NCI-H187 (cell line): ENCODE results near the gene POLD3.
A peak's percentile ranks its signal among the peaks of the same experiment; 100 is the strongest.
"Not testable (repeated sequence)": the region's sequence is repeated elsewhere in the genome, so short reads cannot be mapped to it uniquely, and the experiment has no call there.

Experiments
- DNase-seq, 2 experiments: peaks; one replicate each; lab custom pipeline; 2025; lab: John Stamatoyannopoulos, UW

POLD3 gene

DNA sequence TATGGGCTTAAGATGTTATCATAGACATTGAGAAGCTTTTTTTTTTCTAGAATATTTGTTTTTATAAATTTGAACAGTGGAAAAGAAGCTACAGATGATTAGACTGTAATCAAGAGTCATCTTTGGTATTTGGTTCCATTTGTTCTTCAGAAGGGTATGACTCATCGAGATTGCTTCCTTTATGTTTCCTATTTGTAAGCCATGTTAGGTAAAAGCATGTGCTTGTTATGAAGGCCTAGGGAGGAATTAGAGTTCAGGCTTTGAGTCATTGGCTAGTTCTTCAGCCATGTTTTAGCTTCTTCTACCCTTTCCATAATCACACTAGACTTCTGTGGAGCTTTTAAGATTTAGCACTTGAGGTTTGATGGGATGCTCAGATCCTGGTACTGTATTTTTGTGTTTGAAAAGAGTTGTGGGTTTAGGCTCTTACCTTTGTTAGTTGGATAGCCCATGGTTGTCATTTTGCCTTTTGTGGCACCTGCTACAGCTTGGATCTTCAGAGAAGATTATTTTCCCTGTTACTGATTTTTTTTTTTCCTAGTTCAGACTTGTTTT, 44.3 kb downstream of the POLD3 start:
- no peak for DNase-seq

DNA sequence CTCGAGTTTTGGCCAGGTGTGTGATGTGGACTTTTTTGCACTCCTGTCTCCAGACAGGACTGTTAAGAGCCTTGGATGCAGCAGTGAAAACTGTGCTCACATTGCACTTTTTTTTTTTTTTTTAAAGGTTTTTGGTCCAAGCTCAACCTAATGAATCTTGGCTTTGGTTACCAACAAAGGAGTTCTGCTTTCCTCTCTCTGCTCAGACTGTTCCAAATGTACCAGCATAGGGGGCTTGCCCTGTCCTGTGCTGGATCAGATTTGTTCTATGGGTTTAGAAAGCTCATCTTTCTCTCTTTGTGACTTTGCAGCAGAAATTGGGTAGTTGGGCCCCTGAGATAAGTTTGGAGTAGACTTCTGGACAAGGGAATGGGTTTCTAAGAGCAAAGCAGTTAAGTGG, 45.3 kb downstream of the POLD3 start:
- DNase-seq = no peak

DNA sequence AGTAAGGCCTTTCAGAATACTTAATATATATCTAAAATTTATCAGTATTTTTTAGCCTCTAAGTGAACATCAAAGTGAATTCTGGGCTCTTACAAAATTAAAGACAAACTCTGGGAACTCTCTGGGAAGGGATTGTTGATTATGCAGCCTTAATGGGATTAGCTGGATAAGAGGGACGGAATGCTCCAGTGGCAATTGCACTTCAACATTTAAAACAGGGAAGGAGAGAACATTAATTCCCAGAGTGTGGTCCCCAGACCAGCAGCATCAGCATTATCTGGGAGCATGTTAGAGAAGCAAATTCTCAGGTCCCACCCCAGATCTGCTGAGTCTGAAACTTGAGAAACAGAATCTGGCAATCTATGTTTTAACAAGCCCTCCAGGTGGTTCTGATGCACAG, 46.5 kb downstream of the POLD3 start:
- no peak for DNase-seq

DNA sequence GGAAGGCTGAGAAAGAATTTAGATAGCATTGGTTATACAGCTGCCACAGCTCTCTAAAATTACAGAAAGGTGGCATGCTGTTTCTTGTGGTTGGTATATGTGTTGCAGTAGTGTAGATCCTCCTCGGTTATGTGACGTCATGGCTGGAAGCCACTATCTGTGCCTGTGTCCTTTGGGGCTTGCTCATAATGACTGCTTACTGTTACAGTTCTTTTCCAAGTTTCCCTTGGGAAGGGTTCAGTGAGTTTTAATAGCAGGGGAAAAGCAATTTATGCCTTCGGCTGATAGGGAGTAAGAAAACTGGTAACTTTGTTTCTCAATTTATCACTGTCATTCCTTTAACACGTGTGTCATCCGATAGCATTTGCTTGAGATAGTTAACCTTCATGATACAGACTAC, 47.2 kb downstream of the POLD3 start:
- DNase-seq = no peak

DNA sequence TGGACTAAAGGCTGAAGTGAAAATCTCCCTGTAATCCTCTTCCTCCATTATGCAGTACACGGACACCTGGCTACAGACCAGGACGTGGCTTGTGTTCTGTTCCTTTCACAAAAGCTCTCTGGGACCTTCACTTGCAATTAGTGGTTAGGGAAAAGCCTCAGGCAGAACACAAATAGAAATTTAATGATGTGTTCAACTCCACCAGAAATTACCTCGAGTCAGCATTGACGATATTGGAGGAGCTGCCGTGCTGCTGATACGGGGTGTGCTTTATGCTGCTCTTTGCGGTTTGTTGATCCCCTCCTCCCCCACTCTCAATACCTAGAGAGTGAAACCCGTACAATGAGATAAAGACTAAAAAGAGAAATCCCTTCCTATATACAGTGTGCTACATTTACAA, 48.9 kb downstream of the POLD3 start:
- peak; percentile 48 to 54 for DNase-seq

DNA sequence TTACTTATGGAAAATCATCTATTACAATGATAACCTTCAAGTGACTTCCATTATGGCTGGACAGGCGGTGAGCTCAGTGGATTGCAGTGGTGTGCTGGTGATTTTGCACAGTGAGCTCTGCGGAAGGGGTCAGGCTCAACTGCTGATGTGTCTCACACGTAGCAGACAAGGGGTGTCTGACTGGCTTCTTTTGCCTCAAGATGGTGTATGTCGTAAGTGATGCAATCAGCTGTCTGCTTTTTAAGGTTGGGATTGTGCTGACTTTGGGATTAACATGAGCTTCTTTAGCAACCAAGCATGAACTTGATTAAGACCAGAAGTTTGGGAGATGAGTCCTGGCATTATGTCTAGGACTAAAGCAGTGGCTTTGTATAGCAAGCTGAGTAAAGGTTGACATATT, 49.5 kb downstream of the POLD3 start:
- no peak for DNase-seq

DNA sequence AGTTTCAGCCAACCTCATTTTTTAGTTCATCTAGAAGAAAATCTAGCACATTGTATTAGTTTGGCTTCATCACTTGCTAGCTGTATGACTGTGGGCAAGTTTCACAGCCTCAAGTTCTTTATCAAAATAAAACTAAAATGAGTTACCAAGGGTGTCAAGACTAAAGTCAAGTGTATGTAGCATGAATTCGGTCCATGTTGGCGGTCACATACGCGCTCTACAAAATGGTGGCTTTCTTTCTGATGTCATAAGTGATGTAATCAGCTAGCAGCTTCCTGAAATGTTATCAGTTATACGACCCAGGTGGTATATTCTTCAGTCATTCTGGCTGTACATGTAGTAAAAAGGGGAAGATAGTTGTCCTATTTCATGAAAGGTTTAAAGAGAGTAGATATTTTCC, 50.5 kb downstream of the POLD3 start:
- no peak for DNase-seq

DNA sequence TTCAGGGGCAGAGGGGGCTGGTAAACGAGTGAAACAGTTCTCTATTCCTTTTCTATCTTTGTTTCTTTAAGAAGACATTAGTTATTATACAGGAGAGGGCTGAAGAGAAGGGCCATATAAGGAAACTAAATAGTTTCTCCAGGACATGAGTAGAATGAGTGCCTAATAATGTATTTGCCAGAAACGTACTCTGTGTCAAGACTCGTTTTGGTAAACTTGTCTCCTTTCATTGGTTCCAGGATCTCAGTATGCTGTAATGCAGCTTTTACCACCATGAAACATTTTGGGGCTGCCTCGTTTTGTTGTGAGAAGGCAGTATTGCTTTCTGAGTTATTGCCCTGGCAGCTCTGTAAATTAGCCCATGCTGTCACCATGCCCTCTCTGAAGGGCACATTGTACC, 51.7 kb downstream of the POLD3 start:
- DNase-seq = no peak

DNA sequence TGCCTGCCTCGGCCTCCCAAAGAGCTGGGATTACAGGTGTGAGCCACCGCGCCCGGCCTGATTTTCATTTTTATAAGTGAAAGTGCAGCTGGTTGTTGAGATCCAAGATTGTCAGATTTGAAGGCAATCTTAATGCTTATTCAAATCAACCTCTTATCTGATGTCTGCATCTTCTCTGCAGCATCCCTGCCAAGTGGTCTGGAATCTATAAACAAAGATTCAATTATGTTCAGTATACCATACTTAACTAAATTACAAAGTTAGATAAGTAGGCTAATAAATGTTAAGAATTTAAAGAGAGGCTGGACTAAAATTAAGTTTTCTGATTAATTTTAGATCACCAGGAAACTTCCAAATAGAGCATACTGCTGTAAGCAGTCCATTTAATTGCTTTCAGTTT, 53.8 kb downstream of the POLD3 start:
- DNase-seq = no peak

DNA sequence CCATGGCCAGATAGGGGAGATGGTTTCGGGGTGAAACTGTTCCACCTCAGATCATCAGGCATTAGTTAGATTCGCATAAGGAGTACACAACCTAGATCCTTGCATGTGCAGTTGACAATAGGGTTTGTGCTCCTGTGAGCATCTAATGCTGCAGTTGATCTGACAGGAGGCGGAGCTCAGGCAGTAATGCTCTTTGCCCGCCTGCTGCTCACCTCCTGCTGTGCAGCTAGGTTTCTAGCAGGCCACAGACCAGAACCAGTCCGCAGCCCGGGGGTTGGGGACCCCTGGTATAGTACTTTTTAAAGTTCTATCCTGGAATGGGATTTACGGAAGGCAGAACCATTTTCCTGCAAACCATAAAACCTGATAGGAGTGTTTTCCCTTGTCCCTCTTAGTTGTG, 54.6 kb downstream of the POLD3 start:
- no peak for DNase-seq

DNA sequence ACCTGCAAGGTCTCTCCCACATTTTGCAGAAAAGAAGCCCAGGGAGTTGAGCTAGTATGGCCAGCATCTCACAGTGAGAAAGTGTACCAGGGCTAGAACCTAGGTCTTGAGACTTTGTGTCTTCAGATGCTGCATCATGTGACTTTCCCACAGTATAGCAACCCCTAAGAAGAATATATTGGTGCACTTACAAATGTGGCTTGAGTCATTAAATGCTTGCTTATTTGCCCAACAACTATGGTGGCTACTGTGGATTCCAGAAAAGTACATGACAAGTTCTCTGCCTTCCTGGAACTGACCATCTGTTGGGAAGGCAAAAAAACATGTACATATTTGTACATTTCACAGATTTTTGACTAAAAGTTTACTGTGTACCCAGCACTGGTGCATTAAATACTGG, 55.0 kb downstream of the POLD3 start:
- no peak for DNase-seq

DNA sequence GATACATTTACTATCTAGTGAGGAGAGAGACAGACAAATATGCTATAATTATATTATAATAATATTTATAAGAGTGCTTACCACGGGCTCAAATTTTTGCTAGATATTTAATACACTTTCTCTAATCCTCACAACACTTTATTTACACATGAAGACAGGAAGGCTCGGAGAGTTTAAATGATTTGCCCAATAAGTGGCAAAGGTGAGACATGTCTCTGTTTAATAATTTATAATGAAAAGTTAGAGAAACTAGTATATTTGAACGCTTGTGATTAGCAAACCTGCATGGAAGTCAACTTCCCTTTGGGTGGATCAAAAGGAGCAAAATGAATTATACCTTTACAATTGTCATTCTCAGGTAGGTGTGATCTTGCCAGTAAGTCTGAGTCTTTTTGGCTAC, 55.4 kb downstream of the POLD3 start:
- no peak for DNase-seq

DNA sequence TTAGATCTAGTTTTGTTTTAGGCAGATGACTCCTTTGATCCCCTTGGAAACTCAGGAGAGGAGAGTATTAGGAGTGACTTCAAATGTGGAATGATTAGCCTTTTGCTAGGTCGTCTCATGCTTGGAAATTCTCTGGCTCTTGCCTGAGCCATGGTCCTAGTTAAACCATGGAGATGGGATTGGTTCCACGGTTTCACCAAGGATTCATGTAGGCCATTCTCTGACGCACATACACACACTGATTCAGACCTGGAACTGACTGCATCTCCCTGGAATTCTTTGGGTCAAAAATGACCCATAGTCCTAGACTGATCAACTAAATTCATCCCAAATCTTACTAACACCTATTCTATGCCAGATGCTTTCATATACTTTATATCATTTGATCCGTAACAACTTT, 56.5 kb downstream of the POLD3 start:
- DNase-seq = no peak

DNA sequence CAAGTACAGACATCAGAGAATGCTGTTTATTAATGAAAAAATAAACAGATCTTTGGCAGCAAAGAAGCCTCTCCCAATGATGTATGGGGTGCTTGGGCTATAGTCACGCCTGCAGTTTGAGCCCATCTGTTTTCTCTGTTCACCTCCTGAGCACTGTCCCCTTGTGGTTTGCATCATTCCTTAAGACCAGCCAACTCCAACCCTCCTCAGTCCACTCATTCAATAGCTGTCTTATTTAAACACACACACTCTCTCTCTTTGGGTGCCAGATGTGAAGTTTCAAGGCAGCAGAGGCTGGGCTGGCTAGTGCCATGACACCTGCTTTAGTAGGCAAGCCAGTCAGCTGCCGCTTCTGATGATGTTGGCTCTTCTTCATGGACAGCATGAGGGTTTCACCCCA, 58.1 kb downstream of the POLD3 start:
- peak in 1 of 2 experiments; percentile 47 for DNase-seq

DNA sequence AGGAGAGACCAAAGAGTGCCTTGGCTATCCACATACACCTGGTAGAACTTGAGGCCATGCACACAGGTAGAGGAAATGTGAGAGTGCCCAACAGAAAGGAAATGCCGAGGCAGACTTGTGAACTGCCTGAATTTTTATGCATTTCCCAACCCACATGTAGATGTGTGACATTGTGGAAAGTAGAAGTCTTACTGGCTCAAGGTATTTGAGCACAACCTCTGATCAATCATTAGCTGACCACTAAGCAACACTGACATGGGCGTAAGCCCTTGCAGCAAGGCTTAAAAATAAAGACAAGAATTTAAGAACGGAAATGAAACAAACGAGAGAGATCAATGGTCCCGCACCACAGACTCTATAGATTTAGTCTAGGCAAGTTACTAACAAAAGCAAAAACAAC, 62.6 kb downstream of the POLD3 start:
- no peak for DNase-seq

DNA sequence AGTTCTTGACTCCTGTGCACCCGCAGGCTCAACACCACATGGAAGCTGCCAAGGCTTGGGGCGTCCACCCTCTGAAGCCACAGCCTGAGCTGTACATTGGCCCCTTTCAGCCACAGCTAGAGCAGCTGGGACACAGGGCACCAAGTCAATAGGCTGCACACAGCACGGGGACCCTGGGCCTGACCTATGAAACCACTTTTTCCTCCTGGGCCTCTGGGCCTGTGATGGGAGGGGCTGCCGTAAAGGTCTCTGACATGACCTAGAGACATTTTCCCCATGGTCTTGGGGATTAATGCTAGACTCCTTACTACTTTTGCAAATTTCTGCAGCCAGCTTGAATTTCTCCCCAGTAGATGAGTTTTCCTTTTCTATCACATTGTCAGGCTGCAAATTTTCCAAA, 66.7 kb downstream of the POLD3 start:
- not testable (repeated sequence) for DNase-seq

DNA sequence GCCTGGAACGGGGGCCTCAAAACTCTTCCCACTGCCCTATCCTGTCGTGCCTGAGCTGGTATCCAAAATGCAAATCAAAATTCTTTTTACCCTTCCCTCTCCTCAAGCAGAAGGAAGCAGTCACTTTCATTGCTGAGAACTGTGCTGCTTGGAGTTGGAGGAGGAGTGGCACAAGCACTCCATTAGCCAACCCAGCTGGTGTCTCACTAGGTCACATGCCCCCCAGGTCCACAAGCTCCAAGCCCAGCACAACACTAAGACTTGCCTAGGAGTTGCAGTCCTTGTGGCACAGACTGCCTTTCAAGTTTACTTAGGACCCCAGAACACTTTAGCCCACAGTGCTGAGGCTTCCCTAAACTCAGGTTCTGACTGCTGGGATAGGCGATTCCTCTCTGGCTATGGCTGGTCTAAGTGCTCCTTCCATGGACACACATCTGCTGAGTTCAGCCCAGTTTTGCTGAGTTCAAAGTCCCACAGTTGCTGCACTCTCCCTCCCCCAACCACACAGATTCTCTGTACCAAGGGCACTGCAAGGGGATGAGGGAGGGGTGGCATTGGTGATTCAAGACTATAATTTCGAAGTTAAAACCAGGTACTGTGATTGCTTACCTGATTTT, 70.2 kb downstream of the POLD3 start:
- DNase-seq = no peak

DNA sequence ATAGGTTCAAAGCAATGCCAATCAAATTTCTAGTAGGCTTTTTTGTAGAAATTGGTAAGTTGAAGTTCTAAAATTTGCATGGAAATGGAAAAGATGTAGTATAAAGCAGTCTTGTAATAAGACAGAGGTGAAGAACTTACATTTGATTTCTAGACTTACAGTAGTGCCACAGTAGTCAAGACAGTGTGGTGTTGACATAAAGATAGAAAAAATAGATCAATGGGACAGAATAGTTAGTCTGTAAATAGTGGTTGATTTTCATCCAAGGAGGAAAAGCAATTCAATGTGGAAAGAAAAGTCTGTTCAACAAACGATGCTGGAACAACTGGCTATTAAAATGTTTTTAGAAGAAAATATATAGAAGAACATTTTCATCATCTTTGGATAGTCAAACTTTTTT, 70.9 kb downstream of the POLD3 start:
- DNase-seq = no peak

DNA sequence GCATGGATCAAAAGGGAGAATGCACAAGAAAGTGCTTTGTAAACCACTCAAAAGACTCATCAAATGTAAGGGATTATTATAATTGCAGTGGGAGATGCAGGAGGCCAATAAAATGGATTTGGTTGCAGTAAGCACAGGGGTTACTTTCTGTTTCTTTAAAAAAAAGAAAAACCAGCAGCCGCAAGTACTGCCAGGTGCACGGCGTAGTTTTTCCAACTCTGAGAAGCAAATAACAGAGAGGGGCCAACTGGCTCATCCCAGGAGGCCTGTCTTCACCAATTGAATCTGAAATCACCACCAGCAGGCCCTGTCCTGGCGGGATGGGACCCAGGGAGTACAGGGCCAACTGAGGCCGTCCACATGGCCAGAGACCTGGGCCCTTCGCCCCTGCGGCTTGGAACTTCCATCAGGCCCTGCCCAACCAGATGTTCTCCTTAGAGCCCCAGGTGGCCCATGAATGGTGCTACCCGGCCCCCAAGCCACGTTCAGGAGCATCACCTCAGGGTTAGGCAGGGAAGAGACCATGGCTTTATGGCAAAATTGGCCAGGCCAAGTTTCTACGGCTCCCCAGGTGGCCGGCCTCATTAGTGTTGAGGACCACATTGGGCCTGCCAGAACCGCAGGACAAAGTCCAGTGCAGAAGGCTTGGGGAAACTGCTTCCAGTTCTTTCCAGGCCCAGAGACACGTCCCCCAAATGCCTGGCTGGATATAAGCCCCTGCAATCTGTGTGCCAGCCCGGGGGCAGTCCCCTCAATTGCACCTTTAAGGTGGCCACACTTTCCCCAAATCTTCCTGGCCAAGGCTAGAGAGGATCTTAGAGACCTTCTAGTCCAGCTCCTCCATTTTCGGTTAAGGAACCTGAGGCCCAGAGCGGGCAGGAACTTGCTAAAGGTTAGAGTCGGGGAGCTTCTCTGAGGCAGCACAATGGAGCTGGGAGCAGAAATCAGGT, 77.1 kb downstream of the POLD3 start:
- no peak for DNase-seq

DNA sequence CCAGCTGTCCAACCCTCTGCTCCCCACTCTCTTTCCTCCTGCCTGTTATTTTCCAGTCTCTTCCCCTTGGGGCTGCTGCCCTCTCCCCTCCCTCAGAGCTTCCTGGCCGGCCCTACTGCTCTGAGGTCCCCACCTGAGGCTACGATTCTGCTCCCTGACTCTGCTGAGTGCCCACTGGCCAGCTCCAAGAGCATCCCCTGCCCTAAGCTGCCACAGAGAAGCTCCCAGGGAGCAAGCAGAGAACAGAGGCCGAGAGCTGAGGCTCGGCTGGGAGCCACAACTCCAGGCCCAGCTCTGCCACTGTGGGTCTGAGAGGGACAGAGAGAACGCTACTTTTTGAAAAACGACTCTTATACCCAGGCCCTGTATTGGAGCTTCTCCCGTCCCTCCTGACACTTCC, 77.8 kb downstream of the POLD3 start:
- DNase-seq = no peak

DNA sequence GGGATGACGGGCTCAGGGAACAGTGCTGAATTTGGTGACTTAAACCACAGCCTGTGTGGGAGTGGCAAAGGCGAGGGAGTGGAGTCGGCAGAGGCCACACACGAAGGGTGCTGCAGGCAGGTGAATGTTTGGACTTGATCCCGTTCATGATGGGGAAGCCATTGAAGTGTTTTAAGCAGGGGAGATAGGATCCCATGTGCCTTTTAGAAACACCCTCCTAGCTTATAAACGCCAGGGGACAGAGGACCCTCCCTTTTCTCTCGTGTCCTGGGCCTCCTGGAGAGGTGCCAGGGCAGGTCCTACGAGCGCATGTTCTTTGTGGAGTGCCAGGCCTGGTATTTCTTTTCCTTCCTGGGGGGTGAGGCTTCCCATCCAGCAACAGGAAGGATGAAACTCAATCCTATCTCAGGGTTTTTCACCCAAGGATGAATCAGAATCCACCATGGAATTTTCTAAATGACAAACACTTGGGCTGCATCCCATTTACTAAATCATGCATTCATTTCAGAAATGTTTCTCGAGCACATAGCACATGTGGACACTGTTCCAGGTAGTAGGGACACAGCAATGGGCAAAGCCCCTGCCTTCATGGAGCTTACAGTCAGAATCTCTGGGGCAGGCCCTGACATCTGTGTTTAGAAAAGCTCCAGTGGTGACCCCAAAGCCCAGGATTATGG, 79.3 kb downstream of the POLD3 start:
- no peak for DNase-seq

DNA sequence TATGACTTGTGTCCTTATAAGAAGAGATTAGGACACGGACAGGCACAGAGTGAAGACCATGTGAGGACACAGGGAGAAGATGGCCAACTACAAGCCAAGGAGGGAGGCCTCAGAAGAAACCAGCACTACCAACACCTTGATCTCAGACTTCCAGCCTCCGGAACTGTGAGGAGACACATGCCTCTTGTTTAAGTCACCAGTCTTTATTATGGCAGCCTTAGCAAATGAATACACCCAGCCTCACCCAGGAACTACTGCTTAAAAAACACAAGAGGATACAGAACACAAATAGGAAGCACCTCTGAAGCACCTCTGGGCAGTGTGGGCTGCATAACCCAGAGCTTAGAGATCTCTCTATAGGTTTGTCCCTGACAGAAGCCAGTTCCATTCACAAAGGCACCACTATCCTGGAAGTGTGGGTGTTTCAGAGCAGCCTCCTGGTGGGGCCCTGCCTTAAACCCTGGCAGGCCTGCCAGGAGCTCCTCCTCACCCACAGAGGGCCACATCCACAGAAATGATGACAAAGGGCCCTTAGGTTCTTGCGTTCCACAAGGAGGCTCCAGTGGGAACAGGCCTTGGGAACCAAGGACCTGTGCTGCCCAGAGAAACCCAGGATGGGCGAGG, 80.1 kb downstream of the POLD3 start:
- DNase-seq = no peak
